BJ (cell line): ENCODE results near the gene GTF2IRD1. TPM values are rescaled to one million over a fixed set of nuclear protein-coding genes. Genes with fewer than 3 reads are reported as not detected.
"Not testable (repeated sequence)": the region's sequence is repeated elsewhere in the genome, so short reads cannot be mapped to it uniquely, and the experiment has no call there.

Experiments used
- CTCF ChIA-PET: fragments of 350-600 bp; formaldehyde crosslinking; extraction: SDS; loops from one replicate; lab custom pipeline; 2021; ENCODE audit warnings: antibody characterized with exemption, inconsistent platforms; lab: Yijun Ruan, JAX
- POLR2A ChIA-PET: fragments of 300-600 bp; sonication (Branson Sonifier 250); formaldehyde crosslinking; extraction: SDS; loops from one replicate; lab custom pipeline; 2021; ENCODE audit warnings: antibody characterized with exemption; lab: Charles Lee
- DNase-seq: peaks from one replicate; pipeline ENCODE4 v3.0.0-alpha.2; 2011; ENCODE audit warnings: low read depth
- H3K27me3 ChIP-seq: 2 replicates; pipeline ENCODE4 v1.6.0; 2011; ENCODE audit warnings: low read length; ENCODE audit not compliant: control insufficient read depth, insufficient read depth
- H3K36me3 ChIP-seq: 2 replicates; pipeline ENCODE4 v1.5.1; 2011; ENCODE audit warnings: low read length; ENCODE audit not compliant: control insufficient read depth, insufficient read depth
- H3K4me3 ChIP-seq: 2 replicates; pipeline ENCODE4 v1.5.1; 2011; ENCODE audit warnings: low read depth, mild to moderate bottlenecking, control low read depth, low read length
- CTCF ChIP-seq: IDR thresholded peaks from 2 replicates; pipeline ENCODE4 v1.5.1; 2011; ENCODE audit warnings: low read depth, mild to moderate bottlenecking, control low read depth, inconsistent platforms, low read length, moderate library complexity; ENCODE audit not compliant: insufficient read depth
- polyA plus RNA-seq: library from polyadenylated mRNA; depleted of rRNA; stranded (reverse); fragments of >200 nt; gene quantifications from 2 replicates; pipeline ENCODE4 v1.2.3, GENCODE V29; 2011

The GTF2IRD1 gene
- polyA plus RNA-seq, 1 experiment = 29.0 TPM

- ChIA-PET CTCF (interaction anchor here (0.6 kb wide), 1 partner anchor 68 kb away, joined by 3 read pairs; no protein-coding TSS in a partner anchor), POLR2A (no interaction called here)
- Histone ChIP-seq H3K27me3 (no peaks in the 10 kb centered on the region), H3K36me3 (no peaks in the 10 kb centered on the region), H3K4me3 (no peak overlapping the region)
- peak; percentile 17 for DNase-seq
- TF ChIP-seq CTCF = peak; percentile 24; the same call in 1 of the 2 replicates
These were observed 171.7 kb downstream of the GTF2IRD1 start for GRCh38 chr7:74625446-74625845.

GRCh38 chr7:74627661-74628411 is 174.1 kb downstream of the GTF2IRD1 start:
- no peak for DNase-seq
- no peaks in the 10 kb centered on the region for H3K36me3 ChIP-seq
- TF ChIP-seq CTCF = no peak
- no peak overlapping the region for H3K4me3 ChIP-seq
- ChIA-PET POLR2A (no interaction called here), CTCF (interaction anchor here (0.6 to 0.7 kb wide), 2 partner anchors 10 to 210 kb away, joined by 3 read pairs; no protein-coding TSS in a partner anchor)
- H3K27me3 ChIP-seq = no peaks in the 10 kb centered on the region

- POLR2A ChIA-PET = no interaction called here
- DNase-seq = no peak
- Histone ChIP-seq H3K4me3 (no peak overlapping the region), H3K36me3 (no peaks in the 10 kb centered on the region), H3K27me3 (no peaks in the 10 kb centered on the region)
- CTCF ChIA-PET = interaction anchor here (0.8 to 1.0 kb wide), 3 partner anchors 12 to 78 kb away, joined by 3 read pairs; no protein-coding TSS in a partner anchor
- no peak for TF ChIP-seq CTCF
These were observed 178.8 kb downstream of the GTF2IRD1 start for GRCh38 chr7:74632505-74632904.

GRCh38 chr7:74633451-74633921 is 179.8 kb downstream of the GTF2IRD1 start:
- Histone ChIP-seq H3K27me3 (no peaks in the 10 kb centered on the region), H3K36me3 (no peaks in the 10 kb centered on the region), H3K4me3 (no peak overlapping the region)
- POLR2A ChIA-PET = no interaction called here
- TF ChIP-seq CTCF = no peak
- CTCF ChIA-PET = no interaction called here
- no peak for DNase-seq

GRCh38 chr7:74637745-74638144 is 184.0 kb downstream of the GTF2IRD1 start:
- no peak for DNase-seq
- H3K36me3 ChIP-seq = no peaks in the 10 kb centered on the region
- CTCF ChIA-PET = interaction anchor here (1.4 kb wide), 1 partner anchor 19 kb away, joined by 3 read pairs; no protein-coding TSS in a partner anchor
- POLR2A ChIA-PET = no interaction called here
- TF ChIP-seq CTCF = no peak
- H3K4me3 ChIP-seq = no peak overlapping the region
- H3K27me3 ChIP-seq = no peaks in the 10 kb centered on the region

- POLR2A ChIA-PET, H3K27me3 ChIP-seq, CTCF ChIA-PET, DNase-seq, H3K4me3 ChIP-seq, H3K36me3 ChIP-seq: not testable (repeated sequence)
These were observed 196.3 kb downstream of the GTF2IRD1 start for GRCh38 chr7:74650055-74650454.

- CTCF ChIA-PET, H3K36me3 ChIP-seq, H3K27me3 ChIP-seq, DNase-seq, H3K4me3 ChIP-seq, POLR2A ChIA-PET: not testable (repeated sequence)
These were observed 196.9 kb downstream of the GTF2IRD1 start for GRCh38 chr7:74650493-74651132.
